ENCODE measurements around the gene SOCS4.

SOCS4 gene

GRCh38 chr14:55092341-55092740, 65.3 kb downstream of the SOCS4 start:
- no peak for DNase-seq

- DNase-seq, result no peak
Measured at GRCh38 chr14:55094292-55095157, 67.5 kb downstream of the SOCS4 start.

GRCh38 chr14:55097881-55098560, 71.0 kb downstream of the SOCS4 start:
- DNase-seq, result no peak

- no peak for DNase-seq
Measured at GRCh38 chr14:55098561-55098898, 71.5 kb downstream of the SOCS4 start.
